Measurements from ENCODE around the gene CHMP3. TPM values are rescaled to one million over a fixed set of nuclear protein-coding genes. Genes with fewer than 3 reads are reported as not detected.
A peak's percentile ranks its signal among the peaks of the same experiment; 100 is the strongest.

Gene CHMP3
- total and polyA plus RNA-seq, 2 donors (not counting 1 experiment from before 2014, with no cell fraction given): 17.5 to 72.5 TPM

DNA sequence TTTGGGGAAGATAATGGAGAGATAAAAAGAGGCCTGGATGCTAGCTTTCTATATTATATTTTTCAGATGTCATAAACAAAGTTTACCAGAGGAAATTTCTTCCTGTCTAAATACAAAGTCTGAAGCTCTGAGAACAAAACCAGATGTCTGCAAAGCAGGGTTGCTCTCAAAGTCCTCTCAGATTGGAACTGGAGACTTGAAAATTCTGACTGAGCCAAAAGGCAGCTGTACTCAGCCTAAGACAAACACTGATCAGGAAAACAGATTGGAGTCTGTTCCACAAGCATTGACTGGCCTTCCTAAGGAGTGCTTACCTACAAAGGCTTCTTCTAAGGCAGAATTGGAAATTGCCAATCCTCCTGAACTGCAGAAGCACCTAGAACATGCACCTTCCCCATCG, 96.9 kb downstream of the CHMP3 start:
- H3K4me3 Mint-ChIP-seq: no peak overlapping the region
- Histone ChIP-seq H2AFZ (ENCODE audit: insufficient read depth, low read depth, low read length, poor library complexity, severe bottlenecking) (no peak overlapping the region), H3K4me1 (ENCODE audit: control insufficient read depth in 2 of 2, insufficient read depth in 2 of 2, low read length in 2 of 2) (no peaks in the 10 kb centered on the region), H3K79me2 (ENCODE audit: control insufficient read depth, insufficient read depth, low read length) (no peaks in the 10 kb centered on the region), H3K27ac (ENCODE audit: low read length in 2 of 2) (no peak overlapping the region), H3K27me3 (replicated peaks in 1 of 4; ENCODE audit: control extremely low read depth in 1 of 4, control insufficient read depth in 3 of 4, insufficient read depth in 4 of 4, low read length in 3 of 4) (no peaks in the 10 kb centered on the region), H3K4me3 (ENCODE audit: control extremely low read depth in 1 of 5, extremely low read depth in 1 of 5, insufficient read depth in 1 of 5, low read depth in 2 of 5, low read length in 4 of 5) (no peak overlapping the region), H3K4me2 (replicated peaks; ENCODE audit: low read depth, low read length, poor library complexity, severe bottlenecking) (no peak overlapping the region), H3K36me3 (replicated peaks in 1 of 2; ENCODE audit: control extremely low read depth in 1 of 2, control insufficient read depth in 1 of 2, extremely low read depth in 1 of 2, insufficient read depth in 2 of 2, low read length in 1 of 2) (peaks cover 27 to 86% of the 10 kb centered on the region in 2 experiments), H3K9ac (ENCODE audit: low read length) (no peak overlapping the region), H3K9me3 (ENCODE audit: control extremely low read depth in 1 of 3, control insufficient read depth in 2 of 3, insufficient read depth in 1 of 3, low read length in 2 of 3) (no peaks in the 10 kb centered on the region), H4K20me1 (ENCODE audit: control insufficient read depth, insufficient read depth, low read length, poor library complexity, severe bottlenecking) (peaks cover 8% of the 10 kb centered on the region)
- WGBS (ENCODE audit: insufficient coverage): no CpG with 5 or more reads among the region's 1 CpG
- ATAC-seq (ENCODE audit: low read depth) (no peak), DNase-seq (no peak)
- intact Hi-C loops (cut with micrococcal nuclease): no loop called here
- CTCF ChIA-PET: interaction anchor here (0.8 to 1.0 kb wide), 2 partner anchors 245 to 247 kb away, joined by 3 read pairs; no protein-coding TSS in a partner anchor
- no peaks in the 10 kb centered on the region for H3K27me3 Mint-ChIP-seq
- no peaks in the 10 kb centered on the region for H3K4me1 Mint-ChIP-seq
- TF ChIP-seq CTCF (IDR thresholded peaks at IDR 0.05): no peak
- TF ChIP-seq EZH2 (IDR thresholded peaks at IDR 0.05; ENCODE audit: borderline replicate concordance, insufficient read depth, low read depth, low read length, poor library complexity, severe bottlenecking): no peak
- POLR2A ChIA-PET: no interaction called here
- no peak overlapping the region for H3K27ac Mint-ChIP-seq
- no peaks in the 10 kb centered on the region for H3K9me3 Mint-ChIP-seq (ENCODE audit: insufficient read depth)

GRCh38 chr2:86464652-86465051, 98.6 kb downstream of the CHMP3 start:
- H3K27ac Mint-ChIP-seq: peak overlapping the region; percentile 16
- Histone ChIP-seq H3K27ac (ENCODE audit: low read length in 2 of 2) (no peak overlapping the region), H3K36me3 (replicated peaks in 1 of 2; ENCODE audit: control extremely low read depth in 1 of 2, control insufficient read depth in 1 of 2, extremely low read depth in 1 of 2, insufficient read depth in 2 of 2, low read length in 1 of 2) (peaks cover 27 to 89% of the 10 kb centered on the region in 2 experiments), H2AFZ (ENCODE audit: insufficient read depth, low read depth, low read length, poor library complexity, severe bottlenecking) (no peak overlapping the region), H3K27me3 (replicated peaks in 1 of 4; ENCODE audit: control extremely low read depth in 1 of 4, control insufficient read depth in 3 of 4, insufficient read depth in 4 of 4, low read length in 3 of 4) (no peaks in the 10 kb centered on the region), H3K4me3 (ENCODE audit: control extremely low read depth in 1 of 5, extremely low read depth in 1 of 5, insufficient read depth in 1 of 5, low read depth in 2 of 5, low read length in 4 of 5) (no peak overlapping the region), H3K4me2 (replicated peaks; ENCODE audit: low read depth, low read length, poor library complexity, severe bottlenecking) (no peak overlapping the region), H4K20me1 (ENCODE audit: control insufficient read depth, insufficient read depth, low read length, poor library complexity, severe bottlenecking) (peaks cover 8% of the 10 kb centered on the region), H3K4me1 (ENCODE audit: control insufficient read depth in 2 of 2, insufficient read depth in 2 of 2, low read length in 2 of 2) (no peaks in the 10 kb centered on the region), H3K79me2 (ENCODE audit: control insufficient read depth, insufficient read depth, low read length) (no peaks in the 10 kb centered on the region), H3K9ac (ENCODE audit: low read length) (no peak overlapping the region), H3K9me3 (ENCODE audit: control extremely low read depth in 1 of 3, control insufficient read depth in 2 of 3, insufficient read depth in 1 of 3, low read length in 2 of 3) (no peaks in the 10 kb centered on the region)
- TF ChIP-seq EZH2 (IDR thresholded peaks at IDR 0.05; ENCODE audit: borderline replicate concordance, insufficient read depth, low read depth, low read length, poor library complexity, severe bottlenecking): no peak
- no peak for TF ChIP-seq CTCF (IDR thresholded peaks at IDR 0.05)
- no peaks in the 10 kb centered on the region for H3K4me1 Mint-ChIP-seq
- ATAC-seq (ENCODE audit: low read depth) (no peak), DNase-seq (no peak)
- intact Hi-C loops (cut with micrococcal nuclease): no loop called here
- CTCF ChIA-PET: interaction anchor here (0.7 to 1.0 kb wide), 2 partner anchors 11 to 244 kb away, joined by 3 to 4 read pairs; no protein-coding TSS in a partner anchor
- no peak overlapping the region for H3K4me3 Mint-ChIP-seq
- WGBS (ENCODE audit: insufficient coverage): 88% methylated on average over 3 of the region's 3 CpGs
- POLR2A ChIA-PET: no interaction called here
- H3K27me3 Mint-ChIP-seq: no peaks in the 10 kb centered on the region
- no peaks in the 10 kb centered on the region for H3K9me3 Mint-ChIP-seq (ENCODE audit: insufficient read depth)

All from B cell (primary cell).